NCI-H510A treated with DMSO at 0.1 percent for 48 hours (cell line): ENCODE measurements around the gene FFAR1.

Experiments
- DNase-seq: peaks from one replicate; lab custom pipeline; 2025; lab: John Stamatoyannopoulos, UW

Gene FFAR1

GRCh38 chr19:35314858-35315470 is 32.7 kb upstream of the FFAR1 start:
- no peak for DNase-seq

- DNase-seq: no peak
These were observed 31.8 kb upstream of the FFAR1 start for GRCh38 chr19:35315883-35316282.

GRCh38 chr19:35316560-35316959 is 31.1 kb upstream of the FFAR1 start:
- no peak for DNase-seq

- no peak for DNase-seq
These were observed 30.1 kb upstream of the FFAR1 start for GRCh38 chr19:35317464-35318043.

GRCh38 chr19:35318679-35319448 is 28.8 kb upstream of the FFAR1 start:
- no peak for DNase-seq

GRCh38 chr19:35320065-35320713 is 27.5 kb upstream of the FFAR1 start:
- DNase-seq: no peak

- no peak for DNase-seq
These were observed 26.4 kb upstream of the FFAR1 start for GRCh38 chr19:35321291-35321690.

- DNase-seq: no peak
These were observed 25.7 kb upstream of the FFAR1 start for GRCh38 chr19:35322014-35322413.

- DNase-seq: no peak
These were observed 20.1 kb upstream of the FFAR1 start for GRCh38 chr19:35327642-35328041.

GRCh38 chr19:35328851-35329285 is 18.8 kb upstream of the FFAR1 start, which contains the start of gene CD22:
CD22 (plus strand) TSS chr19:35329187; CDS start chr19:35332041, 2,854 bp downstream.
- DNase-seq: no peak

- no peak for DNase-seq
These were observed 18.4 kb upstream of the FFAR1 start for GRCh38 chr19:35329323-35329722.

GRCh38 chr19:35330475-35330874 is 17.2 kb upstream of the FFAR1 start:
- DNase-seq: no peak

GRCh38 chr19:35331551-35332214 is 16.0 kb upstream of the FFAR1 start:
- no peak for DNase-seq

GRCh38 chr19:35332817-35333216 is 14.9 kb upstream of the FFAR1 start:
- no peak for DNase-seq

- no peak for DNase-seq
These were observed 13.5 kb upstream of the FFAR1 start for GRCh38 chr19:35334144-35334753.

GRCh38 chr19:35336166-35336955 is 11.3 kb upstream of the FFAR1 start:
- DNase-seq: no peak

- DNase-seq: no peak
These were observed 10.4 kb upstream of the FFAR1 start for GRCh38 chr19:35337097-35337983.

GRCh38 chr19:35337984-35338296 is 9.8 kb upstream of the FFAR1 start:
- no peak for DNase-seq

GRCh38 chr19:35340431-35340830 is 7.3 kb upstream of the FFAR1 start:
- no peak for DNase-seq

GRCh38 chr19:35341006-35341405 is 6.7 kb upstream of the FFAR1 start:
- DNase-seq: no peak
